ENCODE results near the gene LRRC2. TPM values are rescaled to one million over a fixed set of nuclear protein-coding genes. Genes with fewer than 3 reads are reported as not detected.
A peak's percentile ranks its signal among the peaks of the same experiment; 100 is the strongest.
"Not testable (repeated sequence)": the region's sequence is repeated elsewhere in the genome, so short reads cannot be mapped to it uniquely, and the experiment has no call there.

Gene LRRC2
- total RNA-seq, 2 donors from 2014 or later = 0.44 to 2.0 TPM

- H3K27ac ChIP-seq = peak overlapping the region; percentile 37
- H3K9ac ChIP-seq (ENCODE audit: low read depth in 2 of 2, low read length in 2 of 2) = peak overlapping the region in 1 of 2 donors; percentile 62
- H3K4me1 ChIP-seq = no peaks in the 10 kb centered on the region
- H3K27me3 ChIP-seq = no peaks in the 10 kb centered on the region
- H3K36me3 ChIP-seq = no peaks in the 10 kb centered on the region
- no peaks in the 10 kb centered on the region for H3K9me3 ChIP-seq
- DNase-seq = peak; percentile 31
- H3K4me3 ChIP-seq = no peak overlapping the region
- intact Hi-C loops (cut with DNase I) = no loop called here
- TF ChIP-seq, protein P1, sequence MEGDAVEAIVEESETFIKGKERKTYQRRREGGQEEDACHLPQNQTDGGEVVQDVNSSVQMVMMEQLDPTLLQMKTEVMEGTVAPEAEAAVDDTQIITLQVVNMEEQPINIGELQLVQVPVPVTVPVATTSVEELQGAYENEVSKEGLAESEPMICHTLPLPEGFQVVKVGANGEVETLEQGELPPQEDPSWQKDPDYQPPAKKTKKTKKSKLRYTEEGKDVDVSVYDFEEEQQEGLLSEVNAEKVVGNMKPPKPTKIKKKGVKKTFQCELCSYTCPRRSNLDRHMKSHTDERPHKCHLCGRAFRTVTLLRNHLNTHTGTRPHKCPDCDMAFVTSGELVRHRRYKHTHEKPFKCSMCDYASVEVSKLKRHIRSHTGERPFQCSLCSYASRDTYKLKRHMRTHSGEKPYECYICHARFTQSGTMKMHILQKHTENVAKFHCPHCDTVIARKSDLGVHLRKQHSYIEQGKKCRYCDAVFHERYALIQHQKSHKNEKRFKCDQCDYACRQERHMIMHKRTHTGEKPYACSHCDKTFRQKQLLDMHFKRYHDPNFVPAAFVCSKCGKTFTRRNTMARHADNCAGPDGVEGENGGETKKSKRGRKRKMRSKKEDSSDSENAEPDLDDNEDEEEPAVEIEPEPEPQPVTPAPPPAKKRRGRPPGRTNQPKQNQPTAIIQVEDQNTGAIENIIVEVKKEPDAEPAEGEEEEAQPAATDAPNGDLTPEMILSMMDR (IDR thresholded peaks at IDR 0.05) = no peak
These were observed 13.1 kb upstream of the LRRC2 start for GRCh38 chr3:46578973-46579755.

GRCh38 chr3:46577580-46578249, 11.6 kb upstream of the LRRC2 start:
- H3K9me3 ChIP-seq; H3K36me3 ChIP-seq; H3K4me3 ChIP-seq; DNase-seq; H3K9ac ChIP-seq (ENCODE audit: low read depth in 2 of 2, low read length in 2 of 2); intact Hi-C loops (cut with DNase I); H3K27me3 ChIP-seq; H3K4me1 ChIP-seq; H3K27ac ChIP-seq: not testable (repeated sequence)

GRCh38 chr3:46576879-46577278, 10.8 kb upstream of the LRRC2 start:
- TF ChIP-seq, protein P1 (IDR thresholded peaks at IDR 0.05) = no peak
- H3K36me3 ChIP-seq = no peaks in the 10 kb centered on the region
- H3K4me1 ChIP-seq = no peaks in the 10 kb centered on the region
- H3K27ac ChIP-seq = no peak overlapping the region
- H3K9ac ChIP-seq (ENCODE audit: low read depth in 2 of 2, low read length in 2 of 2) = no peak overlapping the region
- intact Hi-C loops (cut with DNase I) = no loop called here
- no peaks in the 10 kb centered on the region for H3K27me3 ChIP-seq
- H3K4me3 ChIP-seq = no peak overlapping the region
- no peaks in the 10 kb centered on the region for H3K9me3 ChIP-seq
- DNase-seq = peak; percentile 27

GRCh38 chr3:46576386-46576785, 10.3 kb upstream of the LRRC2 start:
- no peak for DNase-seq
- no peaks in the 10 kb centered on the region for H3K27me3 ChIP-seq
- intact Hi-C loops (cut with DNase I) = no loop called here
- H3K9ac ChIP-seq (ENCODE audit: low read depth in 2 of 2, low read length in 2 of 2) = no peak overlapping the region
- H3K4me3 ChIP-seq = no peak overlapping the region
- H3K36me3 ChIP-seq = no peaks in the 10 kb centered on the region
- no peaks in the 10 kb centered on the region for H3K9me3 ChIP-seq
- H3K4me1 ChIP-seq = no peaks in the 10 kb centered on the region
- TF ChIP-seq, protein P1 (IDR thresholded peaks at IDR 0.05) = no peak
- H3K27ac ChIP-seq = no peak overlapping the region

DNA sequence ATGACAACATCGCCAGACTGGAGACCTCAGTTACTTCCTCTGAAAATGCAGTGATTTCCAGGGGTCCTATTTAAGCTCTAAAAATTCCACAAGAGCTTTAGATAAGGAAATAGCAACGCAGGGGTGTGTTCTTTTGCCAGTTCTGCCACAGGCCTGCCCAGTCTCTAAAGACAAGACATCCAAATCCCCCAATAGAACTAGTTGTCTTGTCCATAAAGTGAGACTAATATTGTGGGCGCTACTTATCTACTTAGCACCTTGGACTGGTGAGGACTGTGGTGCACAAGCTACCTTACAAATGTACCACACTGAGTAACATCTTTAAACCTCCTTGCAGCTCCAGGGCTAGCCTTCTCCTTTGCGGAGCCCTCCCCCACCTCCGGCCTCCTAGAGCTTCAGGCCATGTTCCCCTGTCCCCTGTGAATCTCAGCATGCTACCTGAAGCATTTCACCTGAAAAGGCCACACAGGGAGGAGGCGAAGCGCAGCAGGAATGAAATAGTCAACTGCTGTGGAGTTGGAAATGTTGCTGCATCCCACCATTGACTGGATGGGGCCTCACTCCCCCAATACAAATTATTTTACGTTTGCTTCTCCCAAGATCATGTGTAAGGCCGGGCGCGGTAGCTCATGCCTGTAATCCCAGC, 9.6 kb upstream of the LRRC2 start:
- no peaks in the 10 kb centered on the region for H3K27me3 ChIP-seq
- H3K4me3 ChIP-seq = no peak overlapping the region
- DNase-seq = no peak
- TF ChIP-seq, protein P1 (IDR thresholded peaks at IDR 0.05) = no peak
- H3K9ac ChIP-seq (ENCODE audit: low read depth in 2 of 2, low read length in 2 of 2) = no peak overlapping the region
- H3K9me3 ChIP-seq = no peaks in the 10 kb centered on the region
- no peaks in the 10 kb centered on the region for H3K36me3 ChIP-seq
- no peak overlapping the region for H3K27ac ChIP-seq
- intact Hi-C loops (cut with DNase I) = no loop called here
- no peaks in the 10 kb centered on the region for H3K4me1 ChIP-seq
